Nephron (organoid): ENCODE results near the gene FGFR2.
A peak's percentile ranks its signal among the peaks of the same experiment; 100 is the strongest.

Source experiments
- H3K27ac Mint-ChIP-seq, 3 experiments: 2 replicates each; pipeline ENCODE4 v1.8.0; 2020; ENCODE audit warnings: mixed read lengths in 3 of 3, mild to moderate bottlenecking in 2 of 3, moderate library complexity in 1 of 3
- H3K27me3 Mint-ChIP-seq: 2 replicates; pipeline ENCODE4 v1.8.0; 2021; ENCODE audit warnings: low read depth, mild to moderate bottlenecking, moderate library complexity, mixed read lengths
- H3K36me3 Mint-ChIP-seq: 2 replicates; pipeline ENCODE4 v1.8.0; 2020; ENCODE audit warnings: low read depth, mixed read lengths
- H3K4me1 Mint-ChIP-seq: 2 replicates; pipeline ENCODE4 v1.8.0; 2020; ENCODE audit warnings: mixed read lengths
- H3K4me3 Mint-ChIP-seq, 3 experiments: 2 replicates each; pipeline ENCODE4 v1.8.0; 2020; ENCODE audit warnings: mild to moderate bottlenecking in 3 of 3, mixed read lengths in 3 of 3, moderate library complexity in 2 of 3
- H3K9me3 Mint-ChIP-seq: 2 replicates; pipeline ENCODE4 v1.8.0; 2020; ENCODE audit warnings: mixed read lengths
- CTCF ChIP-seq, 3 experiments: fragments of 200-600 bp; sonication (generic); IDR thresholded peaks; one replicate each; pipeline ENCODE4 v1.5.0; 2021; ENCODE audit warnings: antibody characterized with exemption in 3 of 3; ENCODE audit not compliant: unreplicated experiment in 3 of 3

FGFR2 gene

DNA sequence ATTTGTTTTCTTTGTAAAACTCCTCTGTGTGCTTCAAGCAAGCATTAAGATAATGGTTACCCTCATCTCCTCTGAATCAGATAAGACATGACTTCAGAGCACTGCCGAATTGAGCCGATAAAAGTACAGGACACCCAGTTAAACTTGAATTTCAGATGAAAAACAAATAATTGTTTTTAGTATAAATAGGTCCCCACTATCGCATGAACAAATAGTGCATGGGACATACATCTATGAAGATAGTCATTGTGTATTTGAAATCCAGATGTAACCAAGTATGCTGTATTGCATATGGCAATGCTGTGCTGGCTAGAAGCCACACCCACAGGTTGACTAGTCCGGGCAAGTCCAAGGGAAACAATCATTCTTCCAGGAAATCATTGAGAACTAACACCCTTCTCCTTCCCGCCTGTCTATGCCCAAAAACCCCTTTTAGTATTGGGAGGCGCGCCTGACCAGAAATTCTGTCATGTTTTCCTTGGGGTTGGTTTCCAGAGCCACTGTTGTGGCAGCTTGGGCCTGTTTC, 12.6 kb upstream of the FGFR2 start:
- no peak for TF ChIP-seq CTCF (IDR thresholded peaks at IDR 0.05; ENCODE audit: unreplicated experiment in 3 of 3)
- peaks cover 12% of the 10 kb centered on the region for H3K4me1 Mint-ChIP-seq
- no peaks in the 10 kb centered on the region for H3K9me3 Mint-ChIP-seq

DNA sequence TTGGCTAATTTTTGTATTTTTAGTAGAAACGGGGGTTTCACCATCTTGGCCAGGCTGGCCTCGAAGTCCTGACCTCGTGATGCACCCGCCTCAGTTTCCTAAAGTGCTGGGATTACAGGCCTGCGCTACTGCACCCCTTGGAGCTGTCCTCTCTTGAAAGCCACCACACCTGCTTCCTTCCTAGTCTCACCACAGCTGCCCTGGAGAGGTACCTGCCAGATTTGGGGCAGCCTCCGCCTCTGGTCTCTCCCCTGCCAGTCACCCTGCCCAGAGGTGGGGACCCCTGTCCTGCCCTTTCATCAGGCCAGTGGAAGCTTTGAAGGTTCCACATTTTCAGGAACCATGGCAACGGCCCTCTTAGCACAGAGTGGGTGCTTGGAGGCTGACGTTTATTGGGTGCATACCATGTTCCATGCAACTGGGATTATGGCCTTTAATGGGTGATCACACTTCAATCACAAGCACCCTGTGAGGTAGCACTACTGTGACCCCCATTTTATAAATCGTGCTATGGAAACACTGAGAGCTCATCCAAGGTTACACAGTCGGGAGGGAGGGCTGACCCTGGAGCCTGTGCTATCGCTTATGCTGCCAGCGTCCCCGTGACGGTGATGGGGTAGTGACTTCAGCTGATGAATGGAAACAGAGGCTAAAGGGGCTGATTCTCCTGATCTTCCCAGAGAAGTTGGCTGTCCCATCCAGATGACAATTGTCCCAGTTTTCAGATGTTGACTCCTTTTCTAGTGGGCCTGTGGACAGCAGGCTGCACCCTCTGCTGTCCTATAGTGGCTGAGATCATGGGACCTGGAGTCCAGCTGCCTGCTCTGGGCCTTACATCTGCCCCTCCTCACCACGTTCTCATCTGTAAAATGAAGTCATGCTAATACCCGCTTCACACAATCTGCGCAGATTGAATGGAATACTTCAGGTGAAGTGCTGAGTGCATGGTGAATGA, 11.5 kb upstream of the FGFR2 start:
- TF ChIP-seq CTCF (IDR thresholded peaks at IDR 0.05; ENCODE audit: unreplicated experiment in 3 of 3), result no peak
- H3K27ac Mint-ChIP-seq, result peak overlapping the region in 1 of 3 experiments; percentile 30
- no peaks in the 10 kb centered on the region for H3K36me3 Mint-ChIP-seq
- H3K4me1 Mint-ChIP-seq, result peaks cover 1% of the 10 kb centered on the region
- H3K27me3 Mint-ChIP-seq, result peaks cover 72% of the 10 kb centered on the region
- peak overlapping the region; percentile 40 to 64 (median 52) for H3K4me3 Mint-ChIP-seq
- no peaks in the 10 kb centered on the region for H3K9me3 Mint-ChIP-seq

More for the DNA sequence above, 12.6 kb upstream of the FGFR2 start:
- Mint-ChIP-seq H3K27me3 (peaks cover 76% of the 10 kb centered on the region), H3K36me3 (no peaks in the 10 kb centered on the region), H3K4me3 (no peak overlapping the region), H3K27ac (no peak overlapping the region)

DNA sequence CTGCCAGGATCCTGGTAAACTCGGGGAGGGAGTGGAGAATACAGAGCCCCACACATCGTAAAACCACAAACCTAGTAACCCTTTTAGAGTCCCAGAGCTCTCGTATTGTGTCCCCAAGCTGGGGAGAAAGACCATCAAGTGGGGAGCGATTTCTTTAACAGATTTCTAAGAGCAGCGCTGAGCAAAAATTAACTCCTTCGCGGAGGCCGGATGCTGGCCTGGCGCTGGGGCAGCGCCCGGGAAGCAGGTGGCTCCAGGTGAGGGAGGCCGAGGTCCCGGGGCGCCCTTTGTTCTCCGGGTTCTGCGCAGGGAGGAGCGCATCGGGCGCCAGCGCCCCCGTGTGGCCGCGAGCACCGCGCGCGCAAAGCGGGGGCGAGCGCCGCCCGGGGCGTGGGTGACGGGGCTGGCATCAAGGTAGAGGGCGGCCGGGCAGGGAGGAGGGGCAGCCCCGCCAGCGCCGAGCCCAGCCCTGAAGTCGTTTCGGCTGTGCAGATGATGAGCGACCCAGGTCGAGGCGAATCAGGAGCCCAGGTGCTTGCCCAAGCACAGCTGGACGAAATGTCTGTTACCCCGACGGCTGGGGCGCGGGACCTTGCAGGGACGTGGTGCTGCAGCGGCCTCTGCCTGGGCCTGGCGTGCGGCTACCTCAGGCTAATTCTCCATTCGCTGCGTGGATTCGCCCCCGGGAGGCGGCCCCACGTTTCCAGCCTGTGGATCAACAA, 10.4 kb upstream of the FGFR2 start:
- Mint-ChIP-seq H3K9me3 (no peaks in the 10 kb centered on the region), H3K27ac (peak overlapping the region in 2 of 3 experiments; percentile 37 to 48), H3K36me3 (no peaks in the 10 kb centered on the region), H3K4me1 (no peaks in the 10 kb centered on the region), H3K4me3 (peak overlapping the region; percentile 43 to 69 (median 66)), H3K27me3 (peaks cover 75% of the 10 kb centered on the region)
- TF ChIP-seq CTCF (IDR thresholded peaks at IDR 0.05; ENCODE audit: unreplicated experiment in 3 of 3), result peak; percentile 91 to 96 (median 91)

DNA sequence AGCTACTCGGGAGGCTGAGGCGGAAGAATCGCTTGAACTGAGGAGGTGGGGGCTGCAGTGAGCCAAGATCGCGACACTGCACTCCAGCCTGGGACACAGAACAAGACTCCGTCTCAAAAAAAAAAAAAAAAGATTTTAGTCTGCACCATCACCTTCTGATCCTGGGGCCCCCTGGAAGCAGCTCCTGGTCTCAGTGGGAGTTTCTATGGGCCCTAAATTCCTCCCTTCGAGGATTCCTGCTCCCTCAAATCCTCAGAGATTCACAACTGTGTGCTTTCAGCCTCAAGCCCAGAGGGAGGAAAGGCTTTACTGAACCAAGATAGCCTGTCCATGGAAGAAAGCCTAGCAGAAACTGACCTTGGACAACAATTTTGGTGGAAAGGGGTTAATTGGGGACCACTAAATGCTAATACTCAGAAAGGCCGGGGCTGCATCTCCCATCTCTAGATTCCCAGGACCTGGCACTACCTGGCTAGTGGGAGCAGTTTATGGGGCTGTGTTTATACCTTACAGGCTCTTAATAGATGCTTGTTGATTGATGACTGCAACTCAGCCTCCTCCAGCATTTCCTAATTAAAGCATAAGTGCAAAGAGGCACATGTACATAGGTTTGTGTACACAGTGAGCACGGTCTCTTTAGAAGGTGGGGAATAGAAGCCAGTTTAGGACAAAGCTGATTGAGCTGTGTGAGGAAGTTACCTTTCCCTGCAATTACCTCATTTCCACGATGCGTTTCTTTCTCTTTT, 9.2 kb upstream of the FGFR2 start:
- Mint-ChIP-seq H3K27me3 (peaks cover 71% of the 10 kb centered on the region), H3K4me3 (peak overlapping the region; percentile 41 to 69 (median 66)), H3K9me3 (no peaks in the 10 kb centered on the region), H3K4me1 (no peaks in the 10 kb centered on the region), H3K27ac (peak overlapping the region in 1 of 3 experiments; percentile 37), H3K36me3 (no peaks in the 10 kb centered on the region)
- TF ChIP-seq CTCF (IDR thresholded peaks at IDR 0.05; ENCODE audit: unreplicated experiment in 3 of 3), result no peak

GRCh38 chr10:121605708-121606107, 7.5 kb upstream of the FGFR2 start:
- Mint-ChIP-seq H3K4me3 (no peak overlapping the region), H3K9me3 (no peaks in the 10 kb centered on the region), H3K36me3 (no peaks in the 10 kb centered on the region), H3K27me3 (peaks cover 71% of the 10 kb centered on the region), H3K4me1 (no peaks in the 10 kb centered on the region), H3K27ac (no peak overlapping the region)
- no peak for TF ChIP-seq CTCF (IDR thresholded peaks at IDR 0.05; ENCODE audit: unreplicated experiment in 3 of 3)
